KMS-11 (cell line): ENCODE measurements around the gene SDK2.

Experiments used
- H2AFZ ChIP-seq: fragments of 200-600 bp; sonication (generic); 2 replicates; pipeline ENCODE4 v1.6.1; 2016; ENCODE audit warnings: antibody characterized with exemption, mixed run types, low read depth
- H3K27ac ChIP-seq: fragments of 200-600 bp; sonication (generic); 2 replicates; pipeline ENCODE4 v1.6.1; 2016; ENCODE audit warnings: mild to moderate bottlenecking, mixed run types
- H3K27me3 ChIP-seq: fragments of 200-600 bp; sonication (generic); 2 replicates; pipeline ENCODE4 v1.6.1; 2017; ENCODE audit warnings: mild to moderate bottlenecking, low read depth, mixed run types, moderate library complexity; ENCODE audit not compliant: insufficient read depth
- H3K36me3 ChIP-seq: fragments of 200-600 bp; sonication (generic); 2 replicates; pipeline ENCODE4 v1.6.1; 2017; ENCODE audit warnings: mild to moderate bottlenecking, mixed run types; ENCODE audit not compliant: insufficient read depth
- H3K4me1 ChIP-seq: fragments of 200-600 bp; sonication (generic); 2 replicates; pipeline ENCODE4 v1.6.1; 2016; ENCODE audit warnings: mild to moderate bottlenecking, low read depth, mixed run types; ENCODE audit not compliant: poor library complexity, severe bottlenecking
- H3K4me2 ChIP-seq: fragments of 200-600 bp; sonication (generic); 2 replicates; pipeline ENCODE4 v1.7.0; 2016; ENCODE audit warnings: mild to moderate bottlenecking, mixed run types
- H3K4me3 ChIP-seq: fragments of 200-600 bp; sonication (generic); IDR thresholded peaks from 2 replicates; pipeline ENCODE4 v1.6.1; 2017; ENCODE audit warnings: low read depth, low read length, mixed read lengths; ENCODE audit not compliant: insufficient read depth
- H3K79me2 ChIP-seq: fragments of 200-600 bp; sonication (generic); 2 replicates; pipeline ENCODE4 v1.6.1; 2016; ENCODE audit warnings: low read depth, mixed run types; ENCODE audit not compliant: insufficient read depth
- H3K9ac ChIP-seq: fragments of 200-600 bp; sonication (generic); 2 replicates; pipeline ENCODE4 v1.6.1; 2016; ENCODE audit warnings: mild to moderate bottlenecking, mixed run types
- H4K20me1 ChIP-seq: fragments of 200-600 bp; sonication (generic); 2 replicates; pipeline ENCODE4 v1.6.1; 2016; ENCODE audit warnings: mild to moderate bottlenecking, mixed run types; ENCODE audit not compliant: insufficient read depth
- CTCF ChIP-seq: fragments of 200-600 bp; sonication (generic); conservative IDR thresholded peaks from 2 replicates; pipeline ENCODE4 v1.6.1; 2017; ENCODE audit warnings: low read depth, mild to moderate bottlenecking, antibody characterized with exemption, low read length, moderate library complexity, mixed read lengths

SDK2 gene

GRCh38 chr17:73546770-73547536 lies 97.3 kb downstream of the SDK2 start:
- Histone ChIP-seq H3K79me2 (no peaks in the 10 kb centered on the region), H3K27me3 (peaks cover 75% of the 10 kb centered on the region), H3K4me2 (no peak overlapping the region), H3K4me1 (no peaks in the 10 kb centered on the region), H3K27ac (no peak overlapping the region), H4K20me1 (no peaks in the 10 kb centered on the region), H3K36me3 (no peaks in the 10 kb centered on the region), H3K4me3 (no peak overlapping the region), H3K9ac (no peak overlapping the region), H2AFZ (no peak overlapping the region)
- TF ChIP-seq CTCF = no peak

- TF ChIP-seq CTCF = no peak
- Histone ChIP-seq H3K4me1 (no peaks in the 10 kb centered on the region), H3K9ac (no peak overlapping the region), H3K79me2 (no peaks in the 10 kb centered on the region), H3K4me2 (no peak overlapping the region), H4K20me1 (no peaks in the 10 kb centered on the region), H3K36me3 (no peaks in the 10 kb centered on the region), H3K4me3 (no peak overlapping the region), H2AFZ (no peak overlapping the region), H3K27ac (no peak overlapping the region), H3K27me3 (peaks cover 76% of the 10 kb centered on the region)
These were observed 98.1 kb downstream of the SDK2 start for GRCh38 chr17:73546114-73546513.

- H3K4me2 ChIP-seq = no peak overlapping the region
- H3K36me3 ChIP-seq = no peaks in the 10 kb centered on the region
- H3K4me3 ChIP-seq = no peak overlapping the region
- peaks cover 73% of the 10 kb centered on the region for H3K27me3 ChIP-seq
- no peaks in the 10 kb centered on the region for H3K79me2 ChIP-seq
- no peak for TF ChIP-seq CTCF
- H2AFZ ChIP-seq = no peak overlapping the region
- H4K20me1 ChIP-seq = no peaks in the 10 kb centered on the region
- no peaks in the 10 kb centered on the region for H3K4me1 ChIP-seq
- no peak overlapping the region for H3K27ac ChIP-seq
- H3K9ac ChIP-seq = no peak overlapping the region
These were observed 98.9 kb downstream of the SDK2 start for GRCh38 chr17:73545109-73546032.

- Histone ChIP-seq H3K36me3 (no peaks in the 10 kb centered on the region), H4K20me1 (no peaks in the 10 kb centered on the region), H3K9ac (no peak overlapping the region), H3K4me3 (no peak overlapping the region), H3K79me2 (no peaks in the 10 kb centered on the region), H3K4me2 (no peak overlapping the region), H3K27ac (no peak overlapping the region), H3K4me1 (no peaks in the 10 kb centered on the region), H3K27me3 (peaks cover 72% of the 10 kb centered on the region), H2AFZ (no peak overlapping the region)
- no peak for TF ChIP-seq CTCF
These were observed 99.9 kb downstream of the SDK2 start for GRCh38 chr17:73544333-73544732.
